GM10847 (cell line): ENCODE measurements around the gene FGFR3.

Experiments
- POLR2A ChIP-seq: IDR thresholded peaks from 2 replicates; pipeline ENCODE4 v1.6.1; 2011; ENCODE audit not compliant: insufficient read length; ENCODE audit errors: extremely low read depth

FGFR3 gene

GRCh38 chr4:1841201-1841886 is 48.3 kb downstream of the FGFR3 start:
- no peak for TF ChIP-seq POLR2A

- no peak for TF ChIP-seq POLR2A
Observed at GRCh38 chr4:1841887-1842210, 48.8 kb downstream of the FGFR3 start.

- no peak for TF ChIP-seq POLR2A
Observed at GRCh38 chr4:1842339-1842895, 49.3 kb downstream of the FGFR3 start.

- no peak for TF ChIP-seq POLR2A
Observed at GRCh38 chr4:1842993-1843448, 49.9 kb downstream of the FGFR3 start.

- TF ChIP-seq POLR2A = no peak
Observed at GRCh38 chr4:1843852-1844251, 50.8 kb downstream of the FGFR3 start.

GRCh38 chr4:1846580-1846979 is 53.5 kb downstream of the FGFR3 start:
- TF ChIP-seq POLR2A = no peak

GRCh38 chr4:1850276-1850675 is 57.2 kb downstream of the FGFR3 start:
- no peak for TF ChIP-seq POLR2A

GRCh38 chr4:1851160-1851559 is 58.1 kb downstream of the FGFR3 start:
- no peak for TF ChIP-seq POLR2A

GRCh38 chr4:1851575-1852410 is 58.7 kb downstream of the FGFR3 start:
- TF ChIP-seq POLR2A = no peak

GRCh38 chr4:1852904-1853623 is 60.0 kb downstream of the FGFR3 start:
- no peak for TF ChIP-seq POLR2A

- no peak for TF ChIP-seq POLR2A
Observed at GRCh38 chr4:1854752-1855151, 61.7 kb downstream of the FGFR3 start.

GRCh38 chr4:1855333-1856070 is 62.4 kb downstream of the FGFR3 start:
- TF ChIP-seq POLR2A = no peak

- TF ChIP-seq POLR2A = peak; percentile 78
Observed at GRCh38 chr4:1856071-1856942, 63.2 kb downstream of the FGFR3 start, which contains the start of gene LETM1. Gene LETM1 (minus strand): TSS chr4:1856156. CDS start chr4:1855950, 206 bp downstream.
